HTR-8/SVneo (cell line): ENCODE results near the gene RFX2.

Experiments
- DNase-seq: peaks from one replicate; pipeline ENCODE4 v3.0.0; 2011; ENCODE audit warnings: low spot score, mixed read lengths; ENCODE audit not compliant: insufficient read length
- FAIRE-seq: peaks from 2 replicates; lab custom pipeline; 2011; peaks lifted over from hg19 to GRCh38; lab: Jason Lieb, UNC

Gene RFX2

GRCh38 chr19:5949792-5950305 is 160.5 kb downstream of the RFX2 start:
- DNase-seq (no peak), FAIRE-seq (no peak)

GRCh38 chr19:5948752-5949564 is 161.3 kb downstream of the RFX2 start:
- DNase-seq (no peak), FAIRE-seq (no peak)

GRCh38 chr19:5947435-5947834 is 162.9 kb downstream of the RFX2 start:
- FAIRE-seq (no peak), DNase-seq (no peak)

GRCh38 chr19:5943623-5944022 is 166.7 kb downstream of the RFX2 start:
- FAIRE-seq, result no peak
- no peak for DNase-seq
